Esophagus squamous epithelium (tissue), 5 donors: ENCODE measurements around the gene MFN2. TPM values are rescaled to one million over a fixed set of nuclear protein-coding genes. Genes with fewer than 3 reads are reported as not detected.
"Not testable (repeated sequence)": the region's sequence is repeated elsewhere in the genome, so short reads cannot be mapped to it uniquely, and the experiment has no call there.

Experiments used
- DNase-seq: peaks from one replicate; lab custom pipeline; 2025; lab: John Stamatoyannopoulos, UW
- H3K27ac ChIP-seq, 4 donors: fragments of 200-600 bp; sonication (generic); one replicate each; pipeline ENCODE4 v1.5.1; 2016 to 2019; ENCODE audit warnings: mild to moderate bottlenecking in 1 of 4
- H3K27me3 ChIP-seq, 4 donors: fragments of 200-600 bp; sonication (generic); 1 replicate in 3 of 4; 2 replicates in 1 of 4; pipeline versions ENCODE4 v1.5.1 to v1.6.0; 2017 to 2021; ENCODE audit warnings: antibody characterized with exemption in 1 of 4
- H3K36me3 ChIP-seq, 3 donors: fragments of 200-600 bp; sonication (generic); one replicate each; pipeline ENCODE4 v1.5.1; 2016 to 2019
- H3K4me1 ChIP-seq, 3 donors: fragments of 200-600 bp; sonication (generic); one replicate each; pipeline ENCODE4 v1.5.1; 2017 to 2019
- H3K4me3 ChIP-seq, 4 donors: fragments of 200-600 bp; sonication (generic); 1 replicate in 3 of 4; 2 replicates in 1 of 4; pipeline ENCODE4 v1.5.1; 2016 to 2019; ENCODE audit warnings: mild to moderate bottlenecking in 2 of 4, moderate library complexity in 1 of 4
- H3K9me3 ChIP-seq, 3 donors: fragments of 200-600 bp; sonication (generic); one replicate each; pipeline ENCODE4 v1.5.1; 2016 to 2019
- POLR2A ChIP-seq, 4 donors: fragments of 450-650 bp; IDR thresholded peaks; one replicate each; pipeline ENCODE4 v1.6.1; 2017; ENCODE audit warnings: antibody characterized with exemption in 4 of 4, mild to moderate bottlenecking in 4 of 4, moderate library complexity in 3 of 4
- WGBS, 2 donors: methylation state at CpG; one replicate each; pipeline ENCODE4 v1.1.5; 2018; 5-methylcytosine and 5-hydroxymethylcytosine counted together
- intact Hi-C: fragments of 100-400 bp; cut with DNase I; formaldehyde crosslinking; loops from one replicate; pipeline ENCODE4 v1.15.0; 2022
- total RNA-seq, 4 donors: library from RNA; depleted of rRNA; stranded (reverse); fragments of >200 nt; gene quantifications; one replicate each; pipeline ENCODE4 v1.1.0, GENCODE V29; 2016
- TF ChIP-seq, protein P1 (sequence below), 6 experiments: fragments of 450-650 bp in 4 of 6; fragments of 200-600 bp in 2 of 6; sonication (generic) in 2 of 6; IDR thresholded peaks; one replicate each; pipeline ENCODE4 v1.5.1; 2016 to 2019; ENCODE audit warnings: antibody characterized with exemption in 6 of 6, mild to moderate bottlenecking in 4 of 6, moderate library complexity in 4 of 6
- donor health status: DM: yes; HTN: yes; CAD: no.

The MFN2 gene
- total RNA-seq, 4 donors from 2014 or later, result 64.4 to 96.9 (median 78.7) TPM

- 86 to 100% methylated on average over 4 to 5 of the region's 19 CpGs for WGBS, 2 donors
Observed at GRCh38 chr1:12028957-12029511, 48.8 kb downstream of the MFN2 start.

GRCh38 chr1:12029720-12030339, 49.6 kb downstream of the MFN2 start:
- Histone ChIP-seq H3K9me3 (no peaks in the 10 kb centered on the region), H3K4me1 (no peaks in the 10 kb centered on the region), H3K27me3 (no peaks in the 10 kb centered on the region), H3K36me3 (peaks cover 4 to 71% (median 8%) of the 10 kb centered on the region in 3 donors), H3K4me3 (no peak overlapping the region), H3K27ac (no peak overlapping the region)
- intact Hi-C loops, result no loop called here
- WGBS, 2 donors, result 80% methylated on average over 1 of the region's 32 CpGs; no CpG with 5 or more reads in 1 of the 2 donors
- no peak for DNase-seq
- TF ChIP-seq, protein P1, sequence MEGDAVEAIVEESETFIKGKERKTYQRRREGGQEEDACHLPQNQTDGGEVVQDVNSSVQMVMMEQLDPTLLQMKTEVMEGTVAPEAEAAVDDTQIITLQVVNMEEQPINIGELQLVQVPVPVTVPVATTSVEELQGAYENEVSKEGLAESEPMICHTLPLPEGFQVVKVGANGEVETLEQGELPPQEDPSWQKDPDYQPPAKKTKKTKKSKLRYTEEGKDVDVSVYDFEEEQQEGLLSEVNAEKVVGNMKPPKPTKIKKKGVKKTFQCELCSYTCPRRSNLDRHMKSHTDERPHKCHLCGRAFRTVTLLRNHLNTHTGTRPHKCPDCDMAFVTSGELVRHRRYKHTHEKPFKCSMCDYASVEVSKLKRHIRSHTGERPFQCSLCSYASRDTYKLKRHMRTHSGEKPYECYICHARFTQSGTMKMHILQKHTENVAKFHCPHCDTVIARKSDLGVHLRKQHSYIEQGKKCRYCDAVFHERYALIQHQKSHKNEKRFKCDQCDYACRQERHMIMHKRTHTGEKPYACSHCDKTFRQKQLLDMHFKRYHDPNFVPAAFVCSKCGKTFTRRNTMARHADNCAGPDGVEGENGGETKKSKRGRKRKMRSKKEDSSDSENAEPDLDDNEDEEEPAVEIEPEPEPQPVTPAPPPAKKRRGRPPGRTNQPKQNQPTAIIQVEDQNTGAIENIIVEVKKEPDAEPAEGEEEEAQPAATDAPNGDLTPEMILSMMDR (IDR thresholded peaks at IDR 0.05), result no peak
- no peak for TF ChIP-seq POLR2A (IDR thresholded peaks at IDR 0.05)

More at GRCh38 chr1:12028957-12029511, 48.8 kb downstream of the MFN2 start:
- peaks cover 4 to 79% (median 12%) of the 10 kb centered on the region in 3 donors for H3K36me3 ChIP-seq
- TF ChIP-seq, protein P1 (IDR thresholded peaks at IDR 0.05), result no peak
- TF ChIP-seq POLR2A (IDR thresholded peaks at IDR 0.05), result no peak
- no peaks in the 10 kb centered on the region for H3K4me1 ChIP-seq
- no peak for DNase-seq
- intact Hi-C loops, result no loop called here
- no peak overlapping the region for H3K27ac ChIP-seq
- no peaks in the 10 kb centered on the region for H3K9me3 ChIP-seq
- H3K4me3 ChIP-seq, result no peak overlapping the region
- H3K27me3 ChIP-seq, result no peaks in the 10 kb centered on the region

- intact Hi-C loops, result no loop called here
- no peak for TF ChIP-seq POLR2A (IDR thresholded peaks at IDR 0.05)
- TF ChIP-seq, protein P1 (IDR thresholded peaks at IDR 0.05), result peak in 4 of 6 experiments; percentile 13 to 54 (median 20)
- 92 to 94% methylated on average over 2 of the region's 20 CpGs for WGBS, 2 donors
- no peak overlapping the region for H3K4me3 ChIP-seq
- DNase-seq, result no peak
- no peaks in the 10 kb centered on the region for H3K9me3 ChIP-seq
- no peaks in the 10 kb centered on the region for H3K4me1 ChIP-seq
- no peak overlapping the region for H3K27ac ChIP-seq
- H3K36me3 ChIP-seq, result peaks cover 0 to 57% (median 5%) of the 10 kb centered on the region in 3 donors
- H3K27me3 ChIP-seq, result no peaks in the 10 kb centered on the region
Observed at GRCh38 chr1:12031039-12031980, 51.1 kb downstream of the MFN2 start.

DNA sequence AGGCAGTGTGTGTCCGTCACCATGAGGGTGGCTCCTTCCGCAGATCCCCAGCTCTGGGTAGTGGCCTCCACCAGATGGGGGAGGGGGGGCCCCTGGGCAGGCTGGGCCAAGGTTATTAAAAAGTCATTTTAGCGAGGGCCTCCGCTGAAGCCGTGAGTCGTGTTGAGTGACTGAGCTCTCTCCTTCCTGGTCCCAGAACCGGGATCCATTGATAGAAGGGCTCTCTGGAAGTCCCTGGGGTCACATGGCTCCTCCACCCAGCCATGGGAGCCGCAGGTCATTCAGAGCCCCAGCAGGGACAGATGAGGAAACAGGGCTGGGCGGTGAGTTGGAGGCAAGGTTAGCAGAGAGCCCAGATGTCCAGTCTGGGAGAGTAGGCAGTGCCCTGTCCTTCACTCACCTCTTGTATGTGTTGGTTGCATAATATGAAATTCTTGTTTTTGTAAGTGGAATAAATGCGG, 51.9 kb downstream of the MFN2 start:
- Histone ChIP-seq H3K36me3 (peaks cover 0 to 48% (median 5%) of the 10 kb centered on the region in 3 donors), H3K9me3 (no peaks in the 10 kb centered on the region), H3K4me1 (no peaks in the 10 kb centered on the region), H3K27me3 (no peaks in the 10 kb centered on the region), H3K4me3 (no peak overlapping the region), H3K27ac (no peak overlapping the region)
- no peak for DNase-seq
- intact Hi-C loops, result no loop called here
- TF ChIP-seq, protein P1 (IDR thresholded peaks at IDR 0.05), result no peak
- no peak for TF ChIP-seq POLR2A (IDR thresholded peaks at IDR 0.05)
- WGBS, 2 donors, result 90 to 97% methylated on average over 2 to 5 of the region's 10 CpGs

GRCh38 chr1:12033441-12033840, 53.2 kb downstream of the MFN2 start:
- Histone ChIP-seq H3K27me3 (peaks cover 0 to 10% (median 0%) of the 10 kb centered on the region in 4 donors), H3K36me3 (peaks cover 0 to 35% (median 5%) of the 10 kb centered on the region in 3 donors)
- DNase-seq, H3K27ac ChIP-seq, intact Hi-C loops, H3K4me1 ChIP-seq, H3K9me3 ChIP-seq, H3K4me3 ChIP-seq: not testable (repeated sequence)
- 78 to 90% methylated on average over 2 to 5 of the region's 5 CpGs for whole genome bisulfite sequencing, 2 donors
